HCT116 (cell line): ENCODE data around the gene PCDHAC2. TPM values are rescaled to one million over a fixed set of nuclear protein-coding genes. Genes with fewer than 3 reads are reported as not detected.

Source experiments
- ATAC-seq: fragments of 200-7000 bp; cut with Tn5 transposase; 2 replicates; pipeline ENCODE4 v1.9.1; 2020; ENCODE audit warnings: mild to moderate bottlenecking, moderate library complexity
- BruUV-seq: library from RNA; stranded (reverse); fragments of 400-500 nt; replicated peaks from 2 replicates; lab custom pipeline; 2021; lab: Mats Ljungman, UMichigan
- CTCF ChIA-PET: fragments of 300-600 bp; sonication (Branson Sonifier 250); formaldehyde crosslinking; loops from one replicate; lab custom pipeline; 2021; ENCODE audit warnings: antibody characterized with exemption; lab: Charles Lee
- POLR2A ChIA-PET: fragments of 300-600, 350-600 bp; sonication (Branson Sonifier 250); formaldehyde crosslinking; loops from one replicate; lab custom pipeline; 2021; ENCODE audit warnings: antibody characterized with exemption; lab: Charles Lee
- RAD21 ChIA-PET, 2 experiments: fragments of 300-600 bp; sonication (Branson Sonifier 250); formaldehyde crosslinking; loops; one replicate each; lab custom pipeline; 2023; ENCODE audit warnings: low total read pairs in 2 of 2; ENCODE audit not compliant: uncharacterized antibody in 2 of 2, unreplicated experiment in 2 of 2, low non-redundant PET in 1 of 2; lab: Charles Lee
- DNase-seq: peaks from one replicate; pipeline ENCODE4 v3.0.0-alpha.2; 2010; ENCODE audit warnings: low read depth, low spot score
- H2AFZ ChIP-seq: fragments of 200-600 bp; shearing (Covaris generic), sonication (generic); 2 replicates; pipeline ENCODE4 v1.6.1; 2017; ENCODE audit warnings: low read depth, mixed run types, mixed read lengths, antibody characterized with exemption, low read length; ENCODE audit not compliant: poor library complexity, severe bottlenecking
- H3K27ac ChIP-seq: 2 replicates; pipeline ENCODE4 v1.5.1; 2012; ENCODE audit warnings: low read depth, low read length
- H3K27me3 ChIP-seq: fragments of 200-600 bp; sonication (generic); 2 replicates; pipeline ENCODE4 v1.6.1; 2016; ENCODE audit warnings: mixed run types, low read length, mixed read lengths; ENCODE audit not compliant: insufficient read depth
- H3K36me3 ChIP-seq, 2 experiments: fragments of 200-500 bp in 1 of 2; fragments of 200-600 bp in 1 of 2; sonication (Bioruptor generic) in 1 of 2; sonication (generic) in 1 of 2; 2 replicates each; pipeline versions ENCODE4 v1.5.1 to v1.6.1; 2014 to 2016; ENCODE audit warnings: low read length in 2 of 2, inconsistent platforms in 1 of 2, mixed read lengths in 1 of 2, mixed run types in 1 of 2; ENCODE audit not compliant: insufficient read depth in 2 of 2, control insufficient read depth in 1 of 2
- H3K4me1 ChIP-seq, 2 experiments: fragments of 200-600 bp in 1 of 2; sonication (generic) in 1 of 2; 2 replicates each; pipeline versions ENCODE4 v1.5.1 to v1.6.1; 2012 to 2017; ENCODE audit warnings: low read length in 2 of 2, inconsistent platforms in 1 of 2, mild to moderate bottlenecking in 1 of 2, mixed read lengths in 1 of 2, mixed run types in 1 of 2, moderate library complexity in 1 of 2; ENCODE audit not compliant: insufficient read depth in 2 of 2, control insufficient read depth in 1 of 2
- H3K4me2 ChIP-seq: fragments of 200-600 bp; sonication (generic); 2 replicates; pipeline ENCODE4 v1.6.1; 2017; ENCODE audit warnings: mixed run types, low read length, mixed read lengths
- H3K4me3 ChIP-seq, 2 experiments: fragments of 200-600 bp in 1 of 2; sonication (generic) in 1 of 2; replicated peaks in 1 of 2; 2 replicates each; pipeline ENCODE4 v1.5.1; 2011 to 2016; ENCODE audit warnings: low read length in 2 of 2, control low read depth in 1 of 2, low read depth in 1 of 2, mild to moderate bottlenecking in 1 of 2, mixed read lengths in 1 of 2, mixed run types in 1 of 2
- H3K79me2 ChIP-seq: fragments of 200-600 bp; sonication (generic); 2 replicates; pipeline ENCODE4 v1.6.1; 2017; ENCODE audit warnings: mild to moderate bottlenecking, mixed run types, low read length, moderate library complexity, mixed read lengths; ENCODE audit not compliant: insufficient read depth
- H3K9ac ChIP-seq: fragments of 200-600 bp; sonication (generic); 2 replicates; pipeline ENCODE4 v1.6.1; 2016; ENCODE audit warnings: low read length, mixed read lengths
- H3K9me2 ChIP-seq: fragments of 200-600 bp; sonication (generic), shearing (Covaris generic); 2 replicates; pipeline ENCODE4 v1.6.1; 2017; ENCODE audit warnings: mixed run types, mild to moderate bottlenecking, moderate library complexity; ENCODE audit not compliant: insufficient read depth
- H3K9me3 ChIP-seq, 2 experiments: fragments of 200-500 bp in 1 of 2; fragments of 200-600 bp in 1 of 2; sonication (Bioruptor generic) in 1 of 2; sonication (generic) in 1 of 2; 2 replicates each; pipeline ENCODE4 v1.6.1; 2014 to 2017; ENCODE audit warnings: low read length in 2 of 2, mixed read lengths in 2 of 2, inconsistent platforms in 1 of 2, low read depth in 1 of 2, mild to moderate bottlenecking in 1 of 2, mixed run types in 1 of 2, moderate library complexity in 1 of 2; ENCODE audit not compliant: control insufficient read depth in 1 of 2, insufficient read depth in 1 of 2
- H4K20me1 ChIP-seq: fragments of 200-600 bp; sonication (generic), shearing (Covaris generic); 2 replicates; pipeline ENCODE4 v1.6.1; 2017; ENCODE audit warnings: mixed run types, mild to moderate bottlenecking, moderate library complexity; ENCODE audit not compliant: insufficient read depth
- CEBPB ChIP-seq: IDR thresholded peaks from 2 replicates; pipeline ENCODE4 v1.6.1; 2012; ENCODE audit warnings: low read depth
- CTCF ChIP-seq, 3 experiments: fragments of 200-600 bp in 1 of 3; sonication (generic) in 1 of 3; IDR thresholded peaks in 2 of 3; conservative IDR thresholded peaks in 1 of 3; 2 replicates each; pipeline ENCODE4 v1.5.1; 2012 to 2017; ENCODE audit warnings: low read depth in 2 of 3, low read length in 2 of 3, antibody characterized with exemption in 1 of 3, borderline replicate concordance in 1 of 3, control low read depth in 1 of 3, mild to moderate bottlenecking in 1 of 3, mixed read lengths in 1 of 3, mixed run types in 1 of 3, moderate library complexity in 1 of 3; ENCODE audit not compliant: insufficient read depth in 1 of 3
- ELF1 ChIP-seq: IDR thresholded peaks from 2 replicates; pipeline ENCODE4 v1.6.1; 2012; ENCODE audit warnings: low read depth, borderline replicate concordance
- EZH2 ChIP-seq: fragments of 200-600 bp; sonication (generic); IDR thresholded peaks from 2 replicates; pipeline ENCODE4 v1.6.1; 2017; ENCODE audit warnings: antibody characterized with exemption, mixed run types
- EZH2phosphoT487 ChIP-seq: fragments of 200-600 bp; IDR thresholded peaks from 2 replicates; pipeline ENCODE4 v1.6.1; 2018; ENCODE audit warnings: antibody characterized with exemption, borderline replicate concordance
- JUND ChIP-seq: IDR thresholded peaks from 2 replicates; pipeline ENCODE4 v1.6.1; 2012
- MAX ChIP-seq: IDR thresholded peaks from 2 replicates; pipeline ENCODE4 v1.6.1; 2012
- POLR2A ChIP-seq: IDR thresholded peaks from 2 replicates; pipeline ENCODE4 v1.7.0; 2011; ENCODE audit warnings: borderline replicate concordance; ENCODE audit not compliant: insufficient read depth, insufficient read length; ENCODE audit errors: extremely low read depth
- SIN3A ChIP-seq: IDR thresholded peaks from 2 replicates; pipeline ENCODE4 v1.6.1; 2012; ENCODE audit warnings: low read depth
- SRF ChIP-seq: IDR thresholded peaks from 2 replicates; pipeline ENCODE4 v1.6.1; 2012; ENCODE audit warnings: low read depth
- TCF7L2 ChIP-seq: IDR thresholded peaks from 2 replicates; pipeline ENCODE4 v1.7.0; 2011; ENCODE audit warnings: borderline replicate concordance, inconsistent platforms; ENCODE audit not compliant: insufficient read depth, insufficient read length; ENCODE audit errors: extremely low read depth
- YY1 ChIP-seq: IDR thresholded peaks from 2 replicates; pipeline ENCODE4 v1.6.1; 2011; ENCODE audit warnings: low read length, low read depth, moderate library complexity, mild to moderate bottlenecking; ENCODE audit not compliant: insufficient replicate concordance; ENCODE audit errors: extremely low read depth
- ZFX ChIP-seq: fragments of 450-650 bp; IDR thresholded peaks from 2 replicates; pipeline ENCODE4 v1.6.1; 2017
- intact Hi-C: fragments of 100-400 bp; cut with micrococcal nuclease; formaldehyde crosslinking; loops from 2 replicates; pipeline ENCODE4 v1.10.0; 2022
- total RNA-seq: library from RNA; stranded (reverse); gene quantifications from one replicate; pipeline ENCODE4 v1.2.1, GENCODE V29; 2021; ENCODE audit not compliant: unreplicated experiment
- TF ChIP-seq, protein P1 (sequence below): IDR thresholded peaks from 2 replicates; pipeline ENCODE4 v1.6.1; 2012
- TF ChIP-seq, protein P2 (sequence below): IDR thresholded peaks from 2 replicates; pipeline ENCODE4 v1.6.1; 2012; ENCODE audit warnings: low read depth

The PCDHAC2 gene
- total RNA-seq, 1 experiment from 2014 or later: 3.2 TPM

DNA sequence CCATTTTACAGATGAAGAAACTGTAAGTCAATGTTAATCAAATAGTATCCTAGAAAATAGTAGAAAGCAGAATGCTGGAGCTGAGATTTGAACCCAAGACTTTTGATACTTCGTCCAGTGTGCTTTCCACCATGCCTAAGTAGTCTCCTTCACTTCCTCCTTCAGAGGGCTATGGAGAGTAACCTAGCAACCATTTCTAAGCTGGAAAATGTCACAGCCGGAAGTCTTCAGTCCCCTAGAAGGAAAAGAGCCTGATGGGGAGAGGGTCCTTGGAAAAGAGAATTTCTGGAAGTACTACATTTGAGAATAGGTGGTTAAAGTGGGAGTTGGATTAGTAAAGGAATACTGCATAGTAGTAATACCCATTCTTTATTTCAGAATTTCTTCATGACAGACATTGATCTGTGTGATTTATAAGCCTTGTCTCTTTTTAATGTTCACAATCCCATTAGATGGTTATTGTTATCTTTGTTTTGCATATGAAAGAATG is 32.7 kb downstream of the PCDHAC2 start:
- CTCF ChIA-PET: no interaction called here
- H3K4me3 ChIP-seq: no peak overlapping the region
- intact Hi-C loops: no loop called here
- no peak overlapping the region for H3K27ac ChIP-seq
- TF ChIP-seq, protein P1, sequence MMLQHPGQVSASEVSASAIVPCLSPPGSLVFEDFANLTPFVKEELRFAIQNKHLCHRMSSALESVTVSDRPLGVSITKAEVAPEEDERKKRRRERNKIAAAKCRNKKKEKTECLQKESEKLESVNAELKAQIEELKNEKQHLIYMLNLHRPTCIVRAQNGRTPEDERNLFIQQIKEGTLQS: no peak
- no peak for TF ChIP-seq POLR2A
- TF ChIP-seq, protein P2, sequence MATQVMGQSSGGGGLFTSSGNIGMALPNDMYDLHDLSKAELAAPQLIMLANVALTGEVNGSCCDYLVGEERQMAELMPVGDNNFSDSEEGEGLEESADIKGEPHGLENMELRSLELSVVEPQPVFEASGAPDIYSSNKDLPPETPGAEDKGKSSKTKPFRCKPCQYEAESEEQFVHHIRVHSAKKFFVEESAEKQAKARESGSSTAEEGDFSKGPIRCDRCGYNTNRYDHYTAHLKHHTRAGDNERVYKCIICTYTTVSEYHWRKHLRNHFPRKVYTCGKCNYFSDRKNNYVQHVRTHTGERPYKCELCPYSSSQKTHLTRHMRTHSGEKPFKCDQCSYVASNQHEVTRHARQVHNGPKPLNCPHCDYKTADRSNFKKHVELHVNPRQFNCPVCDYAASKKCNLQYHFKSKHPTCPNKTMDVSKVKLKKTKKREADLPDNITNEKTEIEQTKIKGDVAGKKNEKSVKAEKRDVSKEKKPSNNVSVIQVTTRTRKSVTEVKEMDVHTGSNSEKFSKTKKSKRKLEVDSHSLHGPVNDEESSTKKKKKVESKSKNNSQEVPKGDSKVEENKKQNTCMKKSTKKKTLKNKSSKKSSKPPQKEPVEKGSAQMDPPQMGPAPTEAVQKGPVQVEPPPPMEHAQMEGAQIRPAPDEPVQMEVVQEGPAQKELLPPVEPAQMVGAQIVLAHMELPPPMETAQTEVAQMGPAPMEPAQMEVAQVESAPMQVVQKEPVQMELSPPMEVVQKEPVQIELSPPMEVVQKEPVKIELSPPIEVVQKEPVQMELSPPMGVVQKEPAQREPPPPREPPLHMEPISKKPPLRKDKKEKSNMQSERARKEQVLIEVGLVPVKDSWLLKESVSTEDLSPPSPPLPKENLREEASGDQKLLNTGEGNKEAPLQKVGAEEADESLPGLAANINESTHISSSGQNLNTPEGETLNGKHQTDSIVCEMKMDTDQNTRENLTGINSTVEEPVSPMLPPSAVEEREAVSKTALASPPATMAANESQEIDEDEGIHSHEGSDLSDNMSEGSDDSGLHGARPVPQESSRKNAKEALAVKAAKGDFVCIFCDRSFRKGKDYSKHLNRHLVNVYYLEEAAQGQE: no peak
- TF ChIP-seq ZFX: no peak
- no peak for TF ChIP-seq MAX
- no peak for TF ChIP-seq SRF
- TF ChIP-seq ELF1: no peak
- TF ChIP-seq YY1: no peak
- TF ChIP-seq EZH2: no peak
- TF ChIP-seq CTCF (IDR thresholded peaks at IDR 0.05 in 2 of 3, conservative IDR thresholded peaks at IDR 0.05 in 1 of 3; ENCODE audit: borderline replicate concordance in 1 of 3, insufficient read depth in 1 of 3, low read depth in 2 of 3, low read length in 2 of 3): no peak
- no peak for TF ChIP-seq SIN3A
- TF ChIP-seq JUND: no peak
- no peak for TF ChIP-seq EZH2phosphoT487
- no peak for TF ChIP-seq TCF7L2
- TF ChIP-seq CEBPB: no peak
- no peaks in the 10 kb centered on the region for H3K9me3 ChIP-seq
- no peaks in the 10 kb centered on the region for H3K79me2 ChIP-seq
- H3K4me2 ChIP-seq: no peak overlapping the region
- H3K9me2 ChIP-seq: no peaks in the 10 kb centered on the region; the same call in 1 of the 2 replicates
- no peak overlapping the region for H3K9ac ChIP-seq
- no peak overlapping the region for H2AFZ ChIP-seq
- no peaks in the 10 kb centered on the region for H3K27me3 ChIP-seq
- RAD21 ChIA-PET: no interaction called here
- peaks cover 28 to 37% of the 10 kb centered on the region in 2 experiments for H3K4me1 ChIP-seq
- no peaks in the 10 kb centered on the region for H3K36me3 ChIP-seq
- ATAC-seq (no peak), DNase-seq (no peak)
- POLR2A ChIA-PET: no interaction called here
- no TSS peak for BruUV-seq
- no peaks in the 10 kb centered on the region for H4K20me1 ChIP-seq
